ENCODE measurements around the gene N4BP2L1. TPM values are rescaled to one million over a fixed set of nuclear protein-coding genes. Genes with fewer than 3 reads are reported as not detected.
"Not testable (repeated sequence)": the region's sequence is repeated elsewhere in the genome, so short reads cannot be mapped to it uniquely, and the experiment has no call there.

Gene N4BP2L1
- total RNA-seq, 2 donors from 2014 or later: 4.8 to 10.3 TPM

GRCh38 chr13:32378012-32378411, 49.9 kb downstream of the N4BP2L1 start:
- Histone ChIP-seq H3K27me3 (no peaks in the 10 kb centered on the region), H3K4me1 (no peaks in the 10 kb centered on the region), H3K36me3 (no peaks in the 10 kb centered on the region), H3K9ac (ENCODE audit: low read depth in 2 of 2, low read length in 2 of 2) (no peak overlapping the region), H3K9me3 (no peaks in the 10 kb centered on the region), H3K27ac (no peak overlapping the region), H3K4me3 (no peak overlapping the region)
- TF ChIP-seq, protein P1, sequence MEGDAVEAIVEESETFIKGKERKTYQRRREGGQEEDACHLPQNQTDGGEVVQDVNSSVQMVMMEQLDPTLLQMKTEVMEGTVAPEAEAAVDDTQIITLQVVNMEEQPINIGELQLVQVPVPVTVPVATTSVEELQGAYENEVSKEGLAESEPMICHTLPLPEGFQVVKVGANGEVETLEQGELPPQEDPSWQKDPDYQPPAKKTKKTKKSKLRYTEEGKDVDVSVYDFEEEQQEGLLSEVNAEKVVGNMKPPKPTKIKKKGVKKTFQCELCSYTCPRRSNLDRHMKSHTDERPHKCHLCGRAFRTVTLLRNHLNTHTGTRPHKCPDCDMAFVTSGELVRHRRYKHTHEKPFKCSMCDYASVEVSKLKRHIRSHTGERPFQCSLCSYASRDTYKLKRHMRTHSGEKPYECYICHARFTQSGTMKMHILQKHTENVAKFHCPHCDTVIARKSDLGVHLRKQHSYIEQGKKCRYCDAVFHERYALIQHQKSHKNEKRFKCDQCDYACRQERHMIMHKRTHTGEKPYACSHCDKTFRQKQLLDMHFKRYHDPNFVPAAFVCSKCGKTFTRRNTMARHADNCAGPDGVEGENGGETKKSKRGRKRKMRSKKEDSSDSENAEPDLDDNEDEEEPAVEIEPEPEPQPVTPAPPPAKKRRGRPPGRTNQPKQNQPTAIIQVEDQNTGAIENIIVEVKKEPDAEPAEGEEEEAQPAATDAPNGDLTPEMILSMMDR (IDR thresholded peaks at IDR 0.05): no peak
- DNase-seq: no peak
- intact Hi-C loops (cut with DNase I): no loop called here

- intact Hi-C loops (cut with DNase I): no loop called here
- Histone ChIP-seq H3K4me1 (no peaks in the 10 kb centered on the region), H3K27ac (no peak overlapping the region), H3K27me3 (no peaks in the 10 kb centered on the region), H3K9ac (ENCODE audit: low read depth in 2 of 2, low read length in 2 of 2) (no peak overlapping the region), H3K36me3 (no peaks in the 10 kb centered on the region), H3K9me3 (no peaks in the 10 kb centered on the region), H3K4me3 (no peak overlapping the region)
- TF ChIP-seq, protein P1 (IDR thresholded peaks at IDR 0.05): no peak
- DNase-seq: no peak
These were observed 51.1 kb downstream of the N4BP2L1 start for GRCh38 chr13:32376642-32377415.

DNA sequence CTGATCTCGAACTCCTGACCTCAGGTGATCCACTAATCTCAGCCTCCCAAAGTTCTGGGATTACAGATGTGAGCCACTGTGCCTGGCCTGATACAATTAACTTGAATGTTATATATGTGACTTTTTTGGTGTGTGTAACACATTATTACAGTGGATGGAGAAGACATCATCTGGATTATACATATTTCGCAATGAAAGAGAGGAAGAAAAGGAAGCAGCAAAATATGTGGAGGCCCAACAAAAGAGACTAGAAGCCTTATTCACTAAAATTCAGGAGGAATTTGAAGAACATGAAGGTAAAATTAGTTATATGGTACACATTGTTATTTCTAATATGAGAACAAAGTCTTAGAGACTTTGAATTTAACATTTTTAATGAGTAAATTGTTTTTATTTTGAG, 57.1 kb downstream of the N4BP2L1 start:
- intact Hi-C loops (cut with DNase I): no loop called here
- Histone ChIP-seq H3K36me3 (no peaks in the 10 kb centered on the region), H3K9me3 (no peaks in the 10 kb centered on the region), H3K4me3 (no peak overlapping the region), H3K27ac (no peak overlapping the region), H3K4me1 (no peaks in the 10 kb centered on the region), H3K9ac (ENCODE audit: low read depth in 2 of 2, low read length in 2 of 2) (no peak overlapping the region), H3K27me3 (no peaks in the 10 kb centered on the region)
- no peak for DNase-seq
- TF ChIP-seq, protein P1 (IDR thresholded peaks at IDR 0.05): no peak

GRCh38 chr13:32362574-32362973, 65.4 kb downstream of the N4BP2L1 start:
- TF ChIP-seq, protein P1 (IDR thresholded peaks at IDR 0.05): no peak
- no peaks in the 10 kb centered on the region for H3K9me3 ChIP-seq
- no peak overlapping the region for H3K27ac ChIP-seq
- no peaks in the 10 kb centered on the region for H3K4me1 ChIP-seq
- no peak overlapping the region for H3K4me3 ChIP-seq
- no peak overlapping the region for H3K9ac ChIP-seq (ENCODE audit: low read depth in 2 of 2, low read length in 2 of 2)
- H3K27me3 ChIP-seq: no peaks in the 10 kb centered on the region
- intact Hi-C loops (cut with DNase I): no loop called here
- DNase-seq: no peak
- no peaks in the 10 kb centered on the region for H3K36me3 ChIP-seq

DNA sequence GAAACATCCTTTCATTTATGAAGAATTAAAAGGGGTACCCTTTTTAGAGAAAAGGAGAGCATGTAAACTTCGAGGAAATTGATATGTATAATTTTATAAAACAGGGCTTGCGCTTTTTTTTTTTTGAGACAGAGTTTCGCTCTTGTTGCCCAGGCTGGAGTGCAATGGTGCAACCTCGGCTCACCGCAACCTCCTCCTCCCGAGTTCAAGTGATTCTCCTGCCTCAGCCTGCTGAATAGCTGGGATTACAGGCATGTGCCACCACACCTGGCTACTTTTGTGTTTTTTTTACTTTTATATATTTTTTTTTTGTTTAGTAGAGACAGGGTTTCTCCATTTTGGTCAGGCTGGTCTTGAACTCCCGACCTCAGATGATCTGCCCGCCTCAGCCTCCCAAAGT, 72.0 kb downstream of the N4BP2L1 start:
- H3K36me3 ChIP-seq; H3K4me3 ChIP-seq; H3K9me3 ChIP-seq; H3K27ac ChIP-seq; H3K4me1 ChIP-seq; H3K27me3 ChIP-seq; intact Hi-C loops (cut with DNase I); H3K9ac ChIP-seq (ENCODE audit: low read depth in 2 of 2, low read length in 2 of 2); DNase-seq: not testable (repeated sequence)

DNA sequence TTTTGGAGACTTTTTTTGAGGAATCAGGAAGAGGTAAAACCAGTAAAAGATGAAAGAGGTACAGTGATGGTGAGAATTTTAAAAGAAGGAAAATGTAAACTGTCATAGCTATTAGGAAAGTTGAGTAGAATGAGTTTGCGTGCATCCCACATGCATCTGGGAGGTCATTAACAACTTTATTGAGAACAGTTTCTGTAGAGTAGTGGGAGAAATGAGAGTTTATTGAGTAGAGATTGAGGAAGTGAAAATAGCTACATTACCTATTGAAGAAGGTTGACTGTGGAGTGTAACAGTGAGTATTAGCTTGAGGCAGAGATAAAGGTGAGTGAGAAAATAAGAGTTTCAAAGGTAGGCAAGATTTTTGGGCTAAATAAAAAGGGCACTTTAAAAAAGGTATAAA, 73.9 kb downstream of the N4BP2L1 start:
- no peaks in the 10 kb centered on the region for H3K4me1 ChIP-seq
- no peak overlapping the region for H3K27ac ChIP-seq
- no peak overlapping the region for H3K4me3 ChIP-seq
- no peak overlapping the region for H3K9ac ChIP-seq (ENCODE audit: low read depth in 2 of 2, low read length in 2 of 2)
- DNase-seq: no peak
- intact Hi-C loops (cut with DNase I): no loop called here
- no peaks in the 10 kb centered on the region for H3K27me3 ChIP-seq
- TF ChIP-seq, protein P1 (IDR thresholded peaks at IDR 0.05): no peak
- no peaks in the 10 kb centered on the region for H3K36me3 ChIP-seq
- H3K9me3 ChIP-seq: no peaks in the 10 kb centered on the region

GRCh38 chr13:32350839-32351441, 77.0 kb downstream of the N4BP2L1 start:
- H3K4me3 ChIP-seq; H3K9ac ChIP-seq (ENCODE audit: low read depth in 2 of 2, low read length in 2 of 2); H3K27me3 ChIP-seq; H3K36me3 ChIP-seq; H3K27ac ChIP-seq; DNase-seq; H3K4me1 ChIP-seq; H3K9me3 ChIP-seq; intact Hi-C loops (cut with DNase I): not testable (repeated sequence)

All from colonic mucosa (tissue), 4 donors.